ENCODE measurements around the gene TBC1D14. TPM values are rescaled to one million over a fixed set of nuclear protein-coding genes. Genes with fewer than 3 reads are reported as not detected.

Gene TBC1D14
- total RNA-seq, 2 donors from 2014 or later = 44.1 to 63.8 TPM

GRCh38 chr4:6923507-6923906 lies 13.9 kb downstream of the TBC1D14 start:
- Mint-ChIP-seq H3K4me1 (peaks cover 58% of the 10 kb centered on the region), H3K9me3 (no peaks in the 10 kb centered on the region), H3K4me3 (no peak overlapping the region), H3K27me3 (no peaks in the 10 kb centered on the region), H3K36me3 (ENCODE audit: low read depth) (peaks cover 40% of the 10 kb centered on the region), H3K27ac (no peak overlapping the region)
- no peak for ATAC-seq (replicated peaks)

- H3K27ac Mint-ChIP-seq = peak overlapping the region; percentile 94
Measured at GRCh38 chr4:6924361-6924779, 14.7 kb downstream of the TBC1D14 start.

GRCh38 chr4:6925357-6925836 lies 15.8 kb downstream of the TBC1D14 start:
- ATAC-seq (replicated peaks) = peak; percentile 70
- Mint-ChIP-seq H3K9me3 (no peaks in the 10 kb centered on the region), H3K4me3 (peak overlapping the region; percentile 90), H3K27ac (peak overlapping the region; percentile 94), H3K27me3 (no peaks in the 10 kb centered on the region), H3K4me1 (peaks cover 62% of the 10 kb centered on the region), H3K36me3 (ENCODE audit: low read depth) (peaks cover 40% of the 10 kb centered on the region)

More at GRCh38 chr4:6924361-6924779, 14.7 kb downstream of the TBC1D14 start:
- ATAC-seq (replicated peaks) = no peak
- peaks cover 40% of the 10 kb centered on the region for H3K36me3 Mint-ChIP-seq (ENCODE audit: low read depth)
- no peaks in the 10 kb centered on the region for H3K9me3 Mint-ChIP-seq
- H3K4me1 Mint-ChIP-seq = peaks cover 61% of the 10 kb centered on the region
- H3K27me3 Mint-ChIP-seq = no peaks in the 10 kb centered on the region
- H3K4me3 Mint-ChIP-seq = peak overlapping the region; percentile 90

GRCh38 chr4:6926081-6926480 lies 16.5 kb downstream of the TBC1D14 start:
- Mint-ChIP-seq H3K4me1 (peaks cover 58% of the 10 kb centered on the region), H3K27ac (peak overlapping the region; percentile 94), H3K4me3 (peak overlapping the region; percentile 90), H3K9me3 (no peaks in the 10 kb centered on the region), H3K27me3 (no peaks in the 10 kb centered on the region), H3K36me3 (ENCODE audit: low read depth) (peaks cover 41% of the 10 kb centered on the region)
- ATAC-seq (replicated peaks) = peak; percentile 61

- H3K27me3 Mint-ChIP-seq = no peaks in the 10 kb centered on the region
- H3K4me1 Mint-ChIP-seq = peaks cover 61% of the 10 kb centered on the region
- H3K4me3 Mint-ChIP-seq = peak overlapping the region; percentile 90
- H3K36me3 Mint-ChIP-seq (ENCODE audit: low read depth) = peaks cover 49% of the 10 kb centered on the region
- H3K9me3 Mint-ChIP-seq = no peaks in the 10 kb centered on the region
- peak overlapping the region; percentile 94 for H3K27ac Mint-ChIP-seq
- peak; percentile 46 for ATAC-seq (replicated peaks)
Measured at GRCh38 chr4:6926681-6927478, 17.3 kb downstream of the TBC1D14 start.

DNA sequence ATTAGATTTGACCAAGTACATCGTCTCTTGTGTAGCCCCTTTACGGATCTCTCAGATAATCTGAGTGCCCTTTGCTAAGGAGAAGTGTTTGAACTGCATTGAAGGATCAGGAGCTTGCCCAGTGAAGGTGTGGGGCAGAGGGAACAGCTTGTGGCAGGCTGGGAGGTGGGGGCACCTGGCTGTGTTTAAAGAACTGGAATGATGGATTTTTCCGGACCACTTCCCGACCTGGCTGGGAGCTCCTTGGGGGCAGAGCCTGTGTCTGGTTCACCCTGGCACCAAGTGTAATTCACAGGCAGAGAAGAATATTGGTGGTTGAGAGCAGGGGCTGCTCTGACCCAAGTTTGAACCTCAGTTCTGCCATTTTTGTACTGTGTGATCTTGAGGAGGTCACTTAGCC lies 18.5 kb downstream of the TBC1D14 start:
- Mint-ChIP-seq H3K36me3 (ENCODE audit: low read depth) (peaks cover 51% of the 10 kb centered on the region), H3K27ac (peak overlapping the region; percentile 94), H3K4me3 (peak overlapping the region; percentile 90), H3K27me3 (no peaks in the 10 kb centered on the region), H3K4me1 (peaks cover 60% of the 10 kb centered on the region), H3K9me3 (no peaks in the 10 kb centered on the region)
- ATAC-seq (replicated peaks) = no peak

- no peak for ATAC-seq (replicated peaks)
- Mint-ChIP-seq H3K9me3 (no peaks in the 10 kb centered on the region), H3K27ac (no peak overlapping the region), H3K4me1 (peaks cover 71% of the 10 kb centered on the region), H3K27me3 (no peaks in the 10 kb centered on the region), H3K4me3 (no peak overlapping the region), H3K36me3 (ENCODE audit: low read depth) (peaks cover 50% of the 10 kb centered on the region)
Measured at GRCh38 chr4:6929339-6929811, 19.7 kb downstream of the TBC1D14 start.

GRCh38 chr4:6929812-6930464 lies 20.3 kb downstream of the TBC1D14 start:
- ATAC-seq (replicated peaks) = no peak
- Mint-ChIP-seq H3K4me3 (no peak overlapping the region), H3K4me1 (peaks cover 67% of the 10 kb centered on the region), H3K36me3 (ENCODE audit: low read depth) (peaks cover 50% of the 10 kb centered on the region), H3K9me3 (no peaks in the 10 kb centered on the region), H3K27me3 (no peaks in the 10 kb centered on the region), H3K27ac (no peak overlapping the region)

- no peaks in the 10 kb centered on the region for H3K9me3 Mint-ChIP-seq
- no peak overlapping the region for H3K27ac Mint-ChIP-seq
- H3K4me1 Mint-ChIP-seq = peaks cover 60% of the 10 kb centered on the region
- no peak for ATAC-seq (replicated peaks)
- H3K27me3 Mint-ChIP-seq = no peaks in the 10 kb centered on the region
- no peak overlapping the region for H3K4me3 Mint-ChIP-seq
- peaks cover 52% of the 10 kb centered on the region for H3K36me3 Mint-ChIP-seq (ENCODE audit: low read depth)
Measured at GRCh38 chr4:6932475-6932874, 22.8 kb downstream of the TBC1D14 start.

GRCh38 chr4:6932918-6933317 lies 23.3 kb downstream of the TBC1D14 start:
- Mint-ChIP-seq H3K4me3 (no peak overlapping the region), H3K27me3 (no peaks in the 10 kb centered on the region), H3K4me1 (peaks cover 59% of the 10 kb centered on the region), H3K36me3 (ENCODE audit: low read depth) (peaks cover 56% of the 10 kb centered on the region), H3K9me3 (no peaks in the 10 kb centered on the region), H3K27ac (no peak overlapping the region)
- ATAC-seq (replicated peaks) = no peak

DNA sequence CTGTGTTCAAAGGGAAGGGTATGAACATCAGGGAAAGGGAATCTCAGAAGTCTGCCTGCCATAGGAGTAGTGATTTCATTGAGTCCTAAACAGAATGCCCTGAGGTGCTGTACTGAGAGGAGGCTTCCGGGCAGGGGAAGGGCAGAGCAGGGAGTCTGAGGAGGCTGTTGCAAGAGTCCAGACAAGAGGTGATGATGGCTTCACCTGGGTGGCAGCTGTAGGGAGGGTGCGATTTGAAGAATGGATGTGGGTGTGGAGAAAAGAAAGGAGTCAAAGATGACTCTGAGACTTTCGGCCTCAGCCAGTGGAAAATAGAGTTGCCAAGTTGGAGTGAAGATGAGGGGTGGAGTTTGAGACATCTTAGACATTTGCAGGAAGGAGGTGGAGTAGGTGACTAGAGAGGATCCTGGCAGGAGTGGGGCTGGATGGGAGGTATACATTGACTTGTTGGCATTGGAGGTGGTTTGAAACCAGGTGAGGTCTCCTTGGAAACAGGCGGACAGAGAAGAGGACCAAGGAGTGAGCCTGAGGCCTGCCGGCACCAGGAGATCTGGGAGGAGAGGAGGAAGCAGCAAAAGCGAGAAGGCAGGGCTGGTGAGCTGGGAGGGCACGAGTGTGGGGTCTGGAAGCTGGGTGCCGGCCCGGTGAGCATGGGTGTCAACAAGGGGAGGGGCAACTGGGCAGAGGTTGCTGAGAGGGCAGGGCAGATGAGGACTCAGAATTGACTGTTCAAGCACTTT lies 24.2 kb downstream of the TBC1D14 start:
- no peak overlapping the region for H3K4me3 Mint-ChIP-seq
- ATAC-seq (replicated peaks) = no peak
- H3K27ac Mint-ChIP-seq = peak overlapping the region; percentile 42
- H3K4me1 Mint-ChIP-seq = peaks cover 52% of the 10 kb centered on the region
- H3K27me3 Mint-ChIP-seq = no peaks in the 10 kb centered on the region
- peaks cover 59% of the 10 kb centered on the region for H3K36me3 Mint-ChIP-seq (ENCODE audit: low read depth)
- no peaks in the 10 kb centered on the region for H3K9me3 Mint-ChIP-seq

- H3K27me3 Mint-ChIP-seq = no peaks in the 10 kb centered on the region
- no peak overlapping the region for H3K4me3 Mint-ChIP-seq
- no peak for ATAC-seq (replicated peaks)
- H3K4me1 Mint-ChIP-seq = peaks cover 54% of the 10 kb centered on the region
- H3K27ac Mint-ChIP-seq = peak overlapping the region; percentile 70
- no peaks in the 10 kb centered on the region for H3K9me3 Mint-ChIP-seq
- H3K36me3 Mint-ChIP-seq (ENCODE audit: low read depth) = peaks cover 69% of the 10 kb centered on the region
Measured at GRCh38 chr4:6935965-6936364, 26.3 kb downstream of the TBC1D14 start.

DNA sequence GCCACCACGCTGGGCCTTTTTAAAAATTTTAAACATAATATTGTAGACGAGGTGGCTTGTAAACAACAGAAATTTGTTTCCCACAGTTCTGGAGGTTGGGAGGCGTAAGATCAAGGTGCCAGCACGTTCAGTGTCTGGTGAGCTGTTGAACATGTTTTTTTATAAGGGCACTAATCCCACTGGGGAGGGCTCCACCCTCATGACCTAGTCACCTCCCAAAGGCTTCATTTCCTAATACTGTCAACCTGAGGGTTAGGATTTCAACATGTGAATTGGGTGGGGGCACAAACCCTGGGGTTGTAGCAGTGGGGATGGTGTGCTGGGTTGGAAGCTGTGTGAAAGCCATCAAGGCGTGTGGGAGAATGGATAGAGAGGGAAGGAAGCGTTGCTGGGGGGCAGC lies 27.6 kb downstream of the TBC1D14 start:
- H3K27me3 Mint-ChIP-seq = no peaks in the 10 kb centered on the region
- peak overlapping the region; percentile 86 for H3K27ac Mint-ChIP-seq
- H3K4me1 Mint-ChIP-seq = peaks cover 58% of the 10 kb centered on the region
- peak overlapping the region; percentile 5 for H3K4me3 Mint-ChIP-seq
- no peaks in the 10 kb centered on the region for H3K9me3 Mint-ChIP-seq
- peaks cover 57% of the 10 kb centered on the region for H3K36me3 Mint-ChIP-seq (ENCODE audit: low read depth)
- ATAC-seq (replicated peaks) = no peak

DNA sequence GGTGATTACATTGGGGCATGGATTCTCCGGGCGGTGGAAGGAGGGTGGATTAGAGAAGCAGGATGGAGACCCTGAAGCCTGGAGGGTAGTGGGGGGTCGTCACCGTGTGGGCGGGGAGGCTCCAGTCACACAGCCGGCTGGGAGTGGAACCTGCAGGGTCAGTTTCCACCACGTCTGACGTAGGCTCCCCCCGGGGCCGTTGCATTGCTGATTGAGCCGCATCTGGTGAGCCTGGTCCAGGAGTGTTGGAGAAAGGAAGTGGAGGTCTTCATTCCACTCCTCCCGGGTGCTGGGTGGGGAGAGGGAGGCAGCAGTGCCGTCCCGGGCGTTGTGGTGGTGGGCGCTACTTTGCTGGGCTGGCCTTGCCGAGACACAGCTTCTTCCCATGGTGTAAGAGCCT lies 28.1 kb downstream of the TBC1D14 start:
- ATAC-seq (replicated peaks) = no peak
- H3K4me1 Mint-ChIP-seq = peaks cover 61% of the 10 kb centered on the region
- H3K4me3 Mint-ChIP-seq = peak overlapping the region; percentile 5
- peak overlapping the region; percentile 86 for H3K27ac Mint-ChIP-seq
- peaks cover 55% of the 10 kb centered on the region for H3K36me3 Mint-ChIP-seq (ENCODE audit: low read depth)
- H3K27me3 Mint-ChIP-seq = no peaks in the 10 kb centered on the region
- no peaks in the 10 kb centered on the region for H3K9me3 Mint-ChIP-seq

Data from activated T-helper 17 cell treated with anti-CD3 and anti-CD28 coated beads, Interleukin-2, amount 50 U/mL, for 72 hours (primary cell).